Omental fat pad (tissue), 4 donors: ENCODE results near the gene ASB4. TPM values are rescaled to one million over a fixed set of nuclear protein-coding genes. Genes with fewer than 3 reads are reported as not detected.
"Not testable (repeated sequence)": the region's sequence is repeated elsewhere in the genome, so short reads cannot be mapped to it uniquely, and the experiment has no call there.

Experiments
- ATAC-seq: fragments of 150-250 bp; one replicate; pipeline ENCODE4 v1.9.1; 2016; ENCODE audit warnings: mild to moderate bottlenecking, moderate library complexity; ENCODE audit not compliant: low FRiP score
- DNase-seq: peaks from one replicate; pipeline ENCODE4 v3.0.0-alpha.2; 2019; ENCODE audit warnings: low spot score
- total RNA-seq, 4 donors: library from RNA; depleted of rRNA; stranded (reverse); fragments of >200 nt; gene quantifications; one replicate each; pipeline ENCODE4 v1.1.0, GENCODE V29; 2016
- TF ChIP-seq, protein P1 (sequence below), 3 donors: fragments of 450-650 bp; IDR thresholded peaks; one replicate each; pipeline ENCODE4 v1.5.1; 2016 to 2017; ENCODE audit warnings: antibody characterized with exemption in 3 of 3, mild to moderate bottlenecking in 3 of 3, moderate library complexity in 2 of 3

Gene ASB4
- total RNA-seq, 4 donors from 2014 or later, result 0.12 to 0.28 TPM; not detected in 2

DNA sequence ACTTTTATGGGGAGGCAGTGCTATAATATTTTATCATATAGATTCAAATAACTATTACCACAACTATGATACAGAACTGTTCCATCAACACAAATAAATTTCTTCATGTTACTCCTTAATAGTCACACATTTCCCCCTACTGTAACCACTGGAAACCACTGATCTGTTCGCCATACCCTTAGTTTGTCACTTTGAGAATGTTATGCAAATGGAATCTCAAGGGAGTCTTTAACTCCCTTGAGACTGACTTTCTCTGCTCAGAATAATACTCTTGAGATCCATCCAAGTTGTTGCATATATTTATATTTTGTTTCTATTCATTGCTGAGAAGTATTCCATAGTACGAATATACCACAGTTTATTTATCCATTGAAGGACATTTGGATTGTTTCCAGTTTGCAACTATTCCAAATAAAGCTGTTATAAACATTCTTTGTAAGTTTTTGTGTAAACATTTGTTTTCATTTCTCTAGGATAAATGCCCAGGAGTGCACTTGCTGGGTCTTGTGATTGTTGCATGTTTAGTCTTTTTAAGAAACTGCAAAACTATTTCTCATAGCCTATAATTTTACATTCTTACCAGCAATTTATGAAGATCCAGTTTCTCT is 31.2 kb upstream of the ASB4 start:
- TF ChIP-seq, protein P1, sequence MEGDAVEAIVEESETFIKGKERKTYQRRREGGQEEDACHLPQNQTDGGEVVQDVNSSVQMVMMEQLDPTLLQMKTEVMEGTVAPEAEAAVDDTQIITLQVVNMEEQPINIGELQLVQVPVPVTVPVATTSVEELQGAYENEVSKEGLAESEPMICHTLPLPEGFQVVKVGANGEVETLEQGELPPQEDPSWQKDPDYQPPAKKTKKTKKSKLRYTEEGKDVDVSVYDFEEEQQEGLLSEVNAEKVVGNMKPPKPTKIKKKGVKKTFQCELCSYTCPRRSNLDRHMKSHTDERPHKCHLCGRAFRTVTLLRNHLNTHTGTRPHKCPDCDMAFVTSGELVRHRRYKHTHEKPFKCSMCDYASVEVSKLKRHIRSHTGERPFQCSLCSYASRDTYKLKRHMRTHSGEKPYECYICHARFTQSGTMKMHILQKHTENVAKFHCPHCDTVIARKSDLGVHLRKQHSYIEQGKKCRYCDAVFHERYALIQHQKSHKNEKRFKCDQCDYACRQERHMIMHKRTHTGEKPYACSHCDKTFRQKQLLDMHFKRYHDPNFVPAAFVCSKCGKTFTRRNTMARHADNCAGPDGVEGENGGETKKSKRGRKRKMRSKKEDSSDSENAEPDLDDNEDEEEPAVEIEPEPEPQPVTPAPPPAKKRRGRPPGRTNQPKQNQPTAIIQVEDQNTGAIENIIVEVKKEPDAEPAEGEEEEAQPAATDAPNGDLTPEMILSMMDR (IDR thresholded peaks at IDR 0.05), result no peak
- ATAC-seq (no peak), DNase-seq (no peak)

DNA sequence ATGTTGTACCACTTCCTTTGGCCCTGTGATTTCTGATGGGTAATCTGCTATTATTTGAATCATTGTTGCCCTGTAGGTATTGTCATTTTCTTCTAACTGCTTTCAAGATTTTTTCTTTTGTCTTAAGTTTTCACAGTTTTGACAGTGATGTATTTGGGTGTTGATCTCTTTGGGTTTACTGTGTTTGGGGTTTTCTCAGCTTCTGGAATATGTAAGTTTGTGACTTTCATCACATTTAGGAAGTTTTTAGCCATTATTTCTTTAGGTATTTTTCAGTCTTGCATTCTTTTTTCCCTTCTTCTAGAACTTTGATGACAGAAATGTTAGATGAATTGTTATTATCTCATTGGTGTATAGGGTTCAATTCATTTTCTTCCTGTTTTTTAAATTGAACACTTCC is 27.8 kb upstream of the ASB4 start:
- ATAC-seq (no peak), DNase-seq (no peak)
- TF ChIP-seq, protein P1 (IDR thresholded peaks at IDR 0.05), result no peak

DNA sequence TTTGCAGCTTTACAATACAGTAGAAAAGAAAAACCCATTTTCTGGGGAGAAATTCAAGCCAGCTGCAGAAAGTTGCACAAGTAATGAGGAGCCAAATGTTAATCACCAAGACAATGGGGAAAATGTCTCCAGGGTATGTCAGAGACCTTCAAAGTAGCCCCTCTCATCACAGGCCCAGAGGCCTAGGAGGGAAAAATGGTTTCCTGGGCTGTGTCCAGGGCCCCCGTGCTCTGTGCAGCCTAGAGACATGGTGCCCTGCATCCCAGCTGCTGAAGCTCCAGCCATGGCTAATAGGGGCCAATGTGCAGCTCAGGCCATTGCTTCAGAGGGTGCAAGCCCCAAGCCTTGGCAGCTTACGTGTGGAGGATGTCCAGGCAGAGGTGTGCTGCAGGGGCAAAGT is 25.1 kb upstream of the ASB4 start:
- ATAC-seq, DNase-seq: not testable (repeated sequence)

DNA sequence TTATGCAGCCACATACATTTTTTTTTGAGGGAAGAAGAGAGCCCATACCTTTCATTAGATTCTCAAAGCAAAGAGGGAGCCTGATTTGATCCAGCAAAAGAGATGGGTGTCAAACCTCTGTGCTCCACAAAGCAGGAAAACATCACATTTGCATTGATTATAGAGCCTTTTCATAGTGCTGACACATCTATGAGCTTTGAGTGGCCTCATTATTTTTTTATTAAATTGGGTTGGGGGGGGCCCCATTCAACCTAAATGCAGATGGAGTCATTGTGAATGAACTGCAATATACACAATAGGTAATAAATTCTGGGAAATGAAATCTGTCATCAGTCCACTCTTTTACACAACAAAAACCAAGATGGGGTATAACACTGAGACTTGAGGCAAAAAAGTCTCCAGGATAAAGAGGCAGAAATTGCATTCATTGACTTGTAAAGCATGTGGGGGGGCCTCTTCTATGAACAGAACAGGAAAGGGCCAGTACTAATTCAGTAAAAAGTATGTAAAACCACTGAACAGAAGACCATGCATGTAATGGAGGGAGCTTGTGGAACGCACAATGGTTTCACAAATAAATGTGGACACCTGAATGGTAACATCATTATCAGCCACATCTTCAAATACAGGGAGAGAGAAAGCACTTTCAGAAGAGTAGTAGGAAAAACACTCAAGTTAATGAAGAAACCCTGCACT is 17.7 kb upstream of the ASB4 start:
- ATAC-seq (no peak), DNase-seq (no peak)
- TF ChIP-seq, protein P1 (IDR thresholded peaks at IDR 0.05), result no peak

DNA sequence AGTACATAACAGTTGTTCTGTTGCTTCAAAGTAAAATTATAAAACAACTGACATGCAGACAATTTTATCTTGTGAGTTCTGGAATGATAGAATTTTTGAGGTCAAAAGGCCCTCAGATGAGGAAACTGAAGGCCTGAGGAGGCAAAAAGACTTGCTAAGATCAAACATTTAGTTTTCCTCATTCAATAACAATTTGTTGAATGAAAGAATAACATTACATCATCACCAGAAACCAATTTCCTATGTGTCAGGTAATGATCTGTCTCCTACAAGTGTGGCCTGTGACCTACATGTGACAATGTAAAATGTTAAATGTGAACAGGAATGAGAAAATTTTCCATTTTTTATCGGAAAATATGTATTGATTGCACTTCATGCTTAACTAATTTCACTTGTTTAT is 16.6 kb upstream of the ASB4 start:
- ATAC-seq (no peak), DNase-seq (no peak)
- TF ChIP-seq, protein P1 (IDR thresholded peaks at IDR 0.05), result no peak

DNA sequence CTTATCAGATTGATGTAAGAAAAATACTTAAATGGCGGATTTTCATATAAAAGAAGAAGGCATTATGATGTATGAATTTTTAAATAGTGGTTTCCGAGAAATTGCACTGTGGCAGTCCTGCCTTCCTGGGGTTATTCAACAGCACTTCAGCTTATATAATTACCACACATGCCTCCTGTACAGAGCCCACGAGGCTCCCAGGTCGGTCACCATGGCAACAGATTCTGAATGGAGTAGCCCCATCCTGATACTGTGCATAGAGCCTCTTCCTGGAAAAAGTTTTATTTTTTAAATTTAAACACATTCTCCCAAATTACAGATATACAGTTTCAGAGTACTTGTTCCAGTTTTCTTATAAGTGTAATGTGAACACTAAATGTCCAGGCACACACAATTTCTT is 15.9 kb upstream of the ASB4 start:
- TF ChIP-seq, protein P1 (IDR thresholded peaks at IDR 0.05), result no peak
- no peak for ATAC-seq
- no peak for DNase-seq

DNA sequence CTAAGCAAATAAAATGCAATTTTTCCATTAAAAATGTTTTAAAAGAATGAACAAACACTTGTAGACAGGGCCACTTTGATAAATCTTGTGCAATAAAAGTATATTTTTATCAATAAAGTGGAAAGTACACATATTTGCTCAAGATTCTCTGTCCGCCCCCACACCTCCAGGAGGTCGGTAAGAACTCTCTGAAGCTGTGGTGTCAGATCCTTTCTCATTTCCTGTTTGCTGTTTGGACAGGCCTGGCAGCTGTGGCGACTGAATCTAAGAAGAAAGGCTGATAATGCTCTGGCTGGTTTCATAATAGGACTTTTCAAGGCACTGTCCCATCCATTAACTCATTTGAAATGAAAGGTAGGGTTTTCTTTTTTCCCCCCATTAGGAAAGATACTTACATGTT is 15.3 kb upstream of the ASB4 start:
- TF ChIP-seq, protein P1 (IDR thresholded peaks at IDR 0.05), result no peak
- DNase-seq, result no peak
- ATAC-seq, result peak; percentile 56
